ENCODE data around the gene BAIAP2. TPM values are rescaled to one million over a fixed set of nuclear protein-coding genes. Genes with fewer than 3 reads are reported as not detected.

BAIAP2 gene
- polyA plus RNA-seq, 3 donors, result 8.6 to 17.0 (median 11.2) TPM

GRCh38 chr17:81039854-81040758 is 5.2 kb downstream of the BAIAP2 start:
- Histone ChIP-seq H3K36me3 (replicated peaks in 1 of 2; ENCODE audit: control insufficient read depth in 1 of 2, insufficient read depth in 2 of 2, low read length in 2 of 2) (no peaks in the 10 kb centered on the region), H3K9me3 (replicated peaks in 1 of 2; ENCODE audit: control insufficient read depth in 1 of 2, insufficient read depth in 1 of 2, low read length in 2 of 2) (no peaks in the 10 kb centered on the region), H3K4me3 (replicated peaks in 1 of 3; ENCODE audit: low read depth in 2 of 3, low read length in 3 of 3) (no peak overlapping the region), H3K27ac (ENCODE audit: low read depth in 1 of 2, low read length in 2 of 2) (no peak overlapping the region), H4K20me1 (ENCODE audit: insufficient read depth, low read length) (peaks cover 85% of the 10 kb centered on the region), H3K9ac (ENCODE audit: insufficient read depth, low read length, poor library complexity, severe bottlenecking) (no peak overlapping the region), H3K79me2 (ENCODE audit: insufficient read depth, low read length) (peaks cover 11% of the 10 kb centered on the region), H3K4me2 (replicated peaks; ENCODE audit: extremely low read depth, low read length, poor library complexity, severe bottlenecking) (no peak overlapping the region), H2AFZ (ENCODE audit: insufficient read depth, low read depth, low read length, poor library complexity, severe bottlenecking) (no peak overlapping the region), H3K4me1 (ENCODE audit: control insufficient read depth in 1 of 2, insufficient read depth in 2 of 2, low read length in 2 of 2) (peaks cover 21 to 24% of the 10 kb centered on the region in 2 donors), H3K27me3 (ENCODE audit: control insufficient read depth in 2 of 2, insufficient read depth in 2 of 2, low read length in 2 of 2) (peaks cover 0 to 21% of the 10 kb centered on the region in 2 donors)
- no peak for TF ChIP-seq CTCF (IDR thresholded peaks at IDR 0.05)
- Mint-ChIP-seq H3K4me3 (no peak overlapping the region), H3K27me3 (ENCODE audit: low read depth in 3 of 3) (peaks cover 22 to 37% (median 25%) of the 10 kb centered on the region in 3 donors), H3K4me1 (peaks cover 21% of the 10 kb centered on the region), H3K9me3 (peaks cover 0 to 6% (median 0%) of the 10 kb centered on the region in 7 donors), H3K36me3 (peaks cover 16 to 27% of the 10 kb centered on the region in 2 donors), H3K27ac (no peak overlapping the region)
- no peak for DNase-seq
- WGBS (ENCODE audit: insufficient coverage), result 59% methylated on average over 17 of the region's 28 CpGs
- intact Hi-C loops (cut with micrococcal nuclease), result loop anchor here in 1 of 2 donors (10.0 kb wide), 1 partner anchor 185 kb away; the partner anchor contains the start of gene CEP131

- peak; percentile 61 for TF ChIP-seq CTCF (IDR thresholded peaks at IDR 0.05)
- Histone ChIP-seq H3K4me2 (replicated peaks; ENCODE audit: extremely low read depth, low read length, poor library complexity, severe bottlenecking) (no peak overlapping the region), H3K36me3 (replicated peaks in 1 of 2; ENCODE audit: control insufficient read depth in 1 of 2, insufficient read depth in 2 of 2, low read length in 2 of 2) (no peaks in the 10 kb centered on the region), H3K27ac (ENCODE audit: low read depth in 1 of 2, low read length in 2 of 2) (no peak overlapping the region), H2AFZ (ENCODE audit: insufficient read depth, low read depth, low read length, poor library complexity, severe bottlenecking) (no peak overlapping the region), H3K27me3 (ENCODE audit: control insufficient read depth in 2 of 2, insufficient read depth in 2 of 2, low read length in 2 of 2) (peaks cover 0 to 18% of the 10 kb centered on the region in 2 donors), H3K9ac (ENCODE audit: insufficient read depth, low read length, poor library complexity, severe bottlenecking) (no peak overlapping the region), H4K20me1 (ENCODE audit: insufficient read depth, low read length) (peaks cover 89% of the 10 kb centered on the region), H3K79me2 (ENCODE audit: insufficient read depth, low read length) (peaks cover 11% of the 10 kb centered on the region), H3K4me1 (ENCODE audit: control insufficient read depth in 1 of 2, insufficient read depth in 2 of 2, low read length in 2 of 2) (peaks cover 18 to 24% of the 10 kb centered on the region in 2 donors), H3K4me3 (replicated peaks in 1 of 3; ENCODE audit: low read depth in 2 of 3, low read length in 3 of 3) (no peak overlapping the region), H3K9me3 (replicated peaks in 1 of 2; ENCODE audit: control insufficient read depth in 1 of 2, insufficient read depth in 1 of 2, low read length in 2 of 2) (no peaks in the 10 kb centered on the region)
- peaks cover 19 to 34% (median 22%) of the 10 kb centered on the region in 3 donors for H3K27me3 Mint-ChIP-seq (ENCODE audit: low read depth in 3 of 3)
- no peak for DNase-seq
- WGBS (ENCODE audit: insufficient coverage), result 71% methylated on average over 3 of the region's 6 CpGs
- intact Hi-C loops (cut with micrococcal nuclease), result no loop called here
- no peak overlapping the region for H3K4me3 Mint-ChIP-seq
- H3K4me1 Mint-ChIP-seq, result peaks cover 21% of the 10 kb centered on the region
- peaks cover 16 to 25% of the 10 kb centered on the region in 2 donors for H3K36me3 Mint-ChIP-seq
- H3K9me3 Mint-ChIP-seq, result peaks cover 0 to 6% (median 0%) of the 10 kb centered on the region in 7 donors
- no peak overlapping the region for H3K27ac Mint-ChIP-seq
Measured at GRCh38 chr17:81040791-81041337, 5.9 kb downstream of the BAIAP2 start.
